Lower leg skin (tissue), 4 donors: ENCODE results near the gene CHMP4A. TPM values are rescaled to one million over a fixed set of nuclear protein-coding genes. Genes with fewer than 3 reads are reported as not detected.
"Not testable (repeated sequence)": the region's sequence is repeated elsewhere in the genome, so short reads cannot be mapped to it uniquely, and the experiment has no call there.

Experiments
- DNase-seq, 2 donors: peaks; one replicate each; pipeline ENCODE4 v3.0.0-alpha.2; 2019; ENCODE audit warnings: low spot score in 2 of 2
- H3K4me3 ChIP-seq: fragments of 200-600 bp; sonication (generic); 2 replicates; pipeline ENCODE4 v1.5.1; 2017; ENCODE audit warnings: mild to moderate bottlenecking, low read depth; ENCODE audit not compliant: poor library complexity, severe bottlenecking
- CTCF ChIP-seq, 3 donors: fragments of 450-650 bp; IDR thresholded peaks; one replicate each; pipeline ENCODE4 v1.5.1; 2016; ENCODE audit warnings: antibody characterized with exemption in 3 of 3, mild to moderate bottlenecking in 3 of 3, moderate library complexity in 2 of 3
- POLR2A ChIP-seq, 2 donors: fragments of 450-650 bp; IDR thresholded peaks; one replicate each; pipeline ENCODE4 v1.6.1; 2016 to 2017; ENCODE audit warnings: antibody characterized with exemption in 2 of 2, mild to moderate bottlenecking in 1 of 2, moderate library complexity in 1 of 2
- WGBS, 2 donors: methylation state at CpG; one replicate each; pipeline ENCODE4 v1.1.5; 2018; 5-methylcytosine and 5-hydroxymethylcytosine counted together
- intact Hi-C: fragments of 100-400 bp; cut with DNase I; formaldehyde crosslinking; loops from one replicate; pipeline ENCODE4 v1.15.0; 2023; ENCODE audit warnings: low total_unique reads
- total RNA-seq, 4 donors: library from RNA; depleted of rRNA; stranded (reverse); fragments of >200 nt; gene quantifications; one replicate each; pipeline ENCODE4 v1.1.0, GENCODE V29; 2016

Gene CHMP4A
- total RNA-seq, 4 donors from 2014 or later: 50.3 to 99.6 (median 68.1) TPM

GRCh38 chr14:24231263-24232120, 18.2 kb upstream of the CHMP4A start:
- WGBS, 2 donors: 8 to 10% methylated on average over 23 of the region's 23 CpGs
- H3K4me3 ChIP-seq: peak overlapping the region; percentile 81
- intact Hi-C loops: no loop called here
- TF ChIP-seq POLR2A (IDR thresholded peaks at IDR 0.05) (no peak), CTCF (IDR thresholded peaks at IDR 0.05) (no peak)
- DNase-seq: peak in 1 of 2 donors; percentile 84

- H3K4me3 ChIP-seq: no peak overlapping the region
- no peak for TF ChIP-seq POLR2A (IDR thresholded peaks at IDR 0.05)
- 0 to 100% methylated on average over 1 of the region's 1 CpG for WGBS, 2 donors
- no peak for DNase-seq
- intact Hi-C loops: no loop called here
Observed at GRCh38 chr14:24228902-24229301, 15.6 kb upstream of the CHMP4A start.

GRCh38 chr14:24226473-24226872, 13.2 kb upstream of the CHMP4A start:
- no peak for DNase-seq
- H3K4me3 ChIP-seq: no peak overlapping the region
- TF ChIP-seq CTCF (IDR thresholded peaks at IDR 0.05) (no peak), POLR2A (IDR thresholded peaks at IDR 0.05) (no peak)
- 67 to 72% methylated on average over 1 of the region's 1 CpG for WGBS, 2 donors
- intact Hi-C loops: no loop called here

DNA sequence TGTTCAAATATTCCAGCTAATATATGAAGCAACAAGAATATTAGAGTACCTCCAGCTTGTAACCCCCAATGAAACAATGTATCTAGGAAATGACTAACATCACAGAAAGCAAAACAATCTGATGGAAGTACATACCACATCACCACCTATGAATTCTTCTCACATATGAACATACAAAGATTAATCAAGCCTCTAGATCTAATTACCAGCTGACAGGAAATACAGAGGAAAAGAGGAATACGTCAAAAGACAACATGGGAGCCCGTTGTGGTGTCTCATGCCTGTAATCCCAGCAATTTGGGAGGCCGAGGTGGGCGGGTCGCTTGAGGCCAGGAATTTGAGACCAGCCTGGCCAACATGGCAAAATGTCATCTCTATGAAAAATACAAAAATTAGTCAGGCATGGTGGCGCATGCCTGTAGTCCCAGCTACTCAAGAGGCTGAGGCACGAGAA, 11.4 kb upstream of the CHMP4A start:
- intact Hi-C loops: no loop called here
- TF ChIP-seq POLR2A (IDR thresholded peaks at IDR 0.05) (no peak), CTCF (IDR thresholded peaks at IDR 0.05) (no peak)
- DNase-seq: peak in 1 of 2 donors; percentile 63
- no peak overlapping the region for H3K4me3 ChIP-seq
- WGBS, 2 donors: 76 to 84% methylated on average over 7 of the region's 7 CpGs

DNA sequence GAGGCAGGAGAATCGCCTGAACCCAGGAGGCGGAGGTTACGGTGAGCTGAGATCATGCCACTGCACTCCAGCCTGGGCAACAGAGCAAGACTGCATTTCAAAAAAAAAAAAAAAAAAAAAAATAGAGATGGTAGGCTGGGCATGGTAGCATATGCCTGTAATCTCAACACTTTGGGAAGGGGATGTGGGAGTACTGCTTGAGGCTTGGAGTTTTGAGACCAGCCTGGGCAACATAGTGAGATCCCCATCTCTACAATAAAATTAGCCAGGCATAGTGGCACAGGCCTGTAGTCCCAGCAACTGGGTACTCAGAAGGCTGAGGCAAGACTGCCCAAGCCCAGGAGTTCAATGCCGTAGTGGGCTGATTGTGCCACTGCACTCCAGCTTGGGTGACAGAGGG, 9.7 kb upstream of the CHMP4A start:
- peak in 1 of 2 donors; percentile 14 for DNase-seq
- WGBS, 2 donors: 94 to 98% methylated on average over 4 of the region's 4 CpGs
- H3K4me3 ChIP-seq, intact Hi-C loops: not testable (repeated sequence)

DNA sequence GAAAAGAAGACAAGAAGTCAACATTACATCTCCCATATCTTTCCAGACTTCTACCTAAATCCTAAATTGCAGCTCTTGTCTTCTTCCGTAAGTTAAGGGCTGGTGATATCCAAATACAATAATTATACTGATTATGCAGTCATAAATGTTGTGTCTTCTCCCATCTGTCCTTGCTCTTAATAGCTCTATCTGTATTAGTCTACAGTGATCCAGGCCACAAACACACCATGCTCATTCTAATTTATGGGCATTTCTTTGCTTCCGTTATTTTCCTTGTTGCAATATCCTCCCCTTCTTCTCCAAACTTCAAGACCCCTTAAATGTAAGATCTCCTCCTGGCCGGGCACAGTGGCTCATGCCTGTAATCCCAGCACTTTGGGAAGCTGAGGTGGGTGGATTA, 6.2 kb upstream of the CHMP4A start:
- WGBS, 2 donors: 62% methylated on average over 3 of the region's 3 CpGs
- TF ChIP-seq POLR2A (IDR thresholded peaks at IDR 0.05) (no peak), CTCF (IDR thresholded peaks at IDR 0.05) (no peak)
- no peak overlapping the region for H3K4me3 ChIP-seq
- no peak for DNase-seq
- intact Hi-C loops: no loop called here

DNA sequence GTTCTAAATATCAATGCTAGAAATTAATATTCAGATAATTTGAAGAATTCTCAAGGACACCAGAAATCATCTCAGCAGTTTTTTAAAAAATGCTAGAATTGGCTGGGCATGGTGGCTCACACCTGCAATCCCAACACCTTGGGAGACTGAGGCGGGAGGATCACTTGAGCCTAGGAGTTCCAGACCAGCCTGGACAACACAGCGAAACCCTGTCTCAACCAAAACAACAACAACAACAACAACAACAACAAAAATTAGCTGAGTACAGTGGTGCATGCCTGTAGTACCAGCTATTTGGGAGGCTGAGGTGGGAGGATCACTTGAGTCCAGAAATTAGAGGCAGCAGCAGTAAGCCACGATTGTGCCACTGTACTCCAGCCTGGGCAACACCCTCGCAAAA, 5.8 kb upstream of the CHMP4A start:
- TF ChIP-seq CTCF (IDR thresholded peaks at IDR 0.05): no peak
- TF ChIP-seq POLR2A (IDR thresholded peaks at IDR 0.05): no peak
- peak in 1 of 2 donors; percentile 20 for DNase-seq
- intact Hi-C loops: no loop called here
- H3K4me3 ChIP-seq: no peak overlapping the region
- 84 to 89% methylated on average over 4 of the region's 4 CpGs for WGBS, 2 donors

DNA sequence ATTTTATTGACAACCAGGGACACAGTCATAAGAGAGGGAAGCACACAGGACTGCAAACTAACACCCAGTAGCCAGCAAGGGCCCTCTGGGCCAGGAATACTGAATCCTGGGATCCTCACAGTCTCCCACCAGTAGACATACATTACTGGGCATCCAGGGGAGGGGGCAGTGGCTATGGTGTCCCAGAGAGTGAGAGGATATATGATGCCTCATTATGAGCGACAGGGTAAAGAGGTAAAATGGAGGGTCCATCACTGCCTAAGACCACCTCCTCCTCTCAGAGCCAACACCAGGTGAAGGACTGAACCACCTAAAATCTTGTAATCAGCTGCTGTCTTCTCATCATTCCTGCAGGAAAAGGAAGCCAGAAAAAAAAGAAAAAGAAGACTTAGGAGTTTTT, 3.6 kb upstream of the CHMP4A start:
- H3K4me3 ChIP-seq, intact Hi-C loops: not testable (repeated sequence)
- 93 to 100% methylated on average over 1 of the region's 1 CpG for WGBS, 2 donors
- peak in 1 of 2 donors; percentile 68 for DNase-seq
